ENCODE results near the gene SLC16A13. TPM values are rescaled to one million over a fixed set of nuclear protein-coding genes. Genes with fewer than 3 reads are reported as not detected.

The SLC16A13 gene
- total and polyA plus RNA-seq, 2 donors from 2014 or later = 6.5 to 11.6 TPM

GRCh38 chr17:7024402-7024785, 11.4 kb upstream of the SLC16A13 start:
- intact Hi-C loops (cut with DNase I) = no loop called here
- Histone ChIP-seq H3K27me3 (ENCODE audit: control insufficient read depth, insufficient read depth, low read length) (peaks cover 10% of the 10 kb centered on the region), H3K27ac (ENCODE audit: low read depth in 2 of 2, low read length in 2 of 2) (no peak overlapping the region), H3K4me1 (ENCODE audit: control insufficient read depth in 2 of 3, insufficient read depth in 2 of 3, low read depth in 1 of 3, low read length in 3 of 3) (peaks cover 0 to 14% (median 7%) of the 10 kb centered on the region in 3 donors), H3K9me3 (ENCODE audit: control insufficient read depth in 2 of 3, insufficient read depth in 1 of 3, low read length in 3 of 3) (no peaks in the 10 kb centered on the region), H3K9ac (ENCODE audit: low read length in 3 of 3) (no peak overlapping the region), H3K36me3 (ENCODE audit: control insufficient read depth in 2 of 3, insufficient read depth in 3 of 3, low read length in 3 of 3) (no peaks in the 10 kb centered on the region), H3K4me3 (ENCODE audit: low read length in 3 of 3) (no peak overlapping the region)
- TF ChIP-seq CTCF (IDR thresholded peaks at IDR 0.05; ENCODE audit: borderline replicate concordance, extremely low read depth, insufficient read depth) = no peak
- FAIRE-seq (no peak), DNase-seq (no peak)

- Histone ChIP-seq H3K27ac (ENCODE audit: low read depth in 2 of 2, low read length in 2 of 2) (no peak overlapping the region), H3K9me3 (ENCODE audit: control insufficient read depth in 2 of 3, insufficient read depth in 1 of 3, low read length in 3 of 3) (no peaks in the 10 kb centered on the region), H3K4me3 (ENCODE audit: low read length in 3 of 3) (no peak overlapping the region), H3K36me3 (ENCODE audit: control insufficient read depth in 2 of 3, insufficient read depth in 3 of 3, low read length in 3 of 3) (no peaks in the 10 kb centered on the region), H3K4me1 (ENCODE audit: control insufficient read depth in 2 of 3, insufficient read depth in 2 of 3, low read depth in 1 of 3, low read length in 3 of 3) (peaks cover 0 to 12% (median 7%) of the 10 kb centered on the region in 3 donors), H3K9ac (ENCODE audit: low read length in 3 of 3) (no peak overlapping the region), H3K27me3 (ENCODE audit: control insufficient read depth, insufficient read depth, low read length) (peaks cover 10% of the 10 kb centered on the region)
- no peak for TF ChIP-seq CTCF (IDR thresholded peaks at IDR 0.05; ENCODE audit: borderline replicate concordance, extremely low read depth, insufficient read depth)
- no peak for DNase-seq
- no peak for FAIRE-seq
- intact Hi-C loops (cut with DNase I) = no loop called here
Observed at GRCh38 chr17:7025245-7025644, 10.6 kb upstream of the SLC16A13 start.

GRCh38 chr17:7026471-7027115, 9.2 kb upstream of the SLC16A13 start:
- intact Hi-C loops (cut with DNase I) = no loop called here
- Histone ChIP-seq H3K4me3 (ENCODE audit: low read length in 3 of 3) (no peak overlapping the region), H3K9ac (ENCODE audit: low read length in 3 of 3) (no peak overlapping the region), H3K27ac (ENCODE audit: low read depth in 2 of 2, low read length in 2 of 2) (peak overlapping the region in 1 of 2 donors; percentile 6), H3K9me3 (ENCODE audit: control insufficient read depth in 2 of 3, insufficient read depth in 1 of 3, low read length in 3 of 3) (no peaks in the 10 kb centered on the region), H3K4me1 (ENCODE audit: control insufficient read depth in 2 of 3, insufficient read depth in 2 of 3, low read depth in 1 of 3, low read length in 3 of 3) (peaks cover 0 to 8% (median 5%) of the 10 kb centered on the region in 3 donors), H3K36me3 (ENCODE audit: control insufficient read depth in 2 of 3, insufficient read depth in 3 of 3, low read length in 3 of 3) (no peaks in the 10 kb centered on the region), H3K27me3 (ENCODE audit: control insufficient read depth, insufficient read depth, low read length) (peaks cover 8% of the 10 kb centered on the region)
- no peak for DNase-seq
- no peak for FAIRE-seq
- no peak for TF ChIP-seq CTCF (IDR thresholded peaks at IDR 0.05; ENCODE audit: borderline replicate concordance, extremely low read depth, insufficient read depth)

GRCh38 chr17:7027335-7027734, 8.5 kb upstream of the SLC16A13 start:
- Histone ChIP-seq H3K27ac (ENCODE audit: low read depth in 2 of 2, low read length in 2 of 2) (no peak overlapping the region), H3K4me3 (ENCODE audit: low read length in 3 of 3) (no peak overlapping the region), H3K9ac (ENCODE audit: low read length in 3 of 3) (no peak overlapping the region), H3K27me3 (ENCODE audit: control insufficient read depth, insufficient read depth, low read length) (peaks cover 7% of the 10 kb centered on the region), H3K9me3 (ENCODE audit: control insufficient read depth in 2 of 3, insufficient read depth in 1 of 3, low read length in 3 of 3) (no peaks in the 10 kb centered on the region), H3K4me1 (ENCODE audit: control insufficient read depth in 2 of 3, insufficient read depth in 2 of 3, low read depth in 1 of 3, low read length in 3 of 3) (peaks cover 0 to 7% (median 3%) of the 10 kb centered on the region in 3 donors), H3K36me3 (ENCODE audit: control insufficient read depth in 2 of 3, insufficient read depth in 3 of 3, low read length in 3 of 3) (no peaks in the 10 kb centered on the region)
- no peak for DNase-seq
- FAIRE-seq = no peak
- no peak for TF ChIP-seq CTCF (IDR thresholded peaks at IDR 0.05; ENCODE audit: borderline replicate concordance, extremely low read depth, insufficient read depth)
- intact Hi-C loops (cut with DNase I) = no loop called here
